Muscle of leg (tissue), 11 donors: ENCODE results near the gene EIF4E2. TPM values are rescaled to one million over a fixed set of nuclear protein-coding genes. Genes with fewer than 3 reads are reported as not detected.

Experiments used
- DNase-seq: peaks from one replicate; pipeline ENCODE4 v3.0.0; 2013
- H3K27ac ChIP-seq: one replicate; pipeline ENCODE4 v1.5.1; 2013; ENCODE audit warnings: mild to moderate bottlenecking, low read length, control low read depth
- H3K27me3 ChIP-seq: one replicate; pipeline ENCODE4 v1.6.1; 2013; ENCODE audit warnings: low read length; ENCODE audit not compliant: control insufficient read depth, insufficient read depth
- H3K36me3 ChIP-seq: one replicate; pipeline ENCODE4 v1.6.1; 2013; ENCODE audit warnings: low read length; ENCODE audit not compliant: control insufficient read depth, insufficient read depth
- H3K4me1 ChIP-seq: one replicate; pipeline ENCODE4 v1.6.1; 2013; ENCODE audit warnings: low read length; ENCODE audit not compliant: control insufficient read depth, insufficient read depth
- H3K4me3 ChIP-seq: one replicate; pipeline ENCODE4 v1.5.1; 2013; ENCODE audit warnings: low read length, control low read depth
- H3K9me3 ChIP-seq: replicated peaks from 2 replicates; pipeline ENCODE4 v1.6.1; 2013; ENCODE audit warnings: low read depth, low read length; ENCODE audit not compliant: control insufficient read depth
- WGBS: methylation state at CpG from one replicate; pipeline ENCODE4 v1.1.5; 2013; ENCODE audit warnings: missing lambda C conversion rate; ENCODE audit not compliant: insufficient coverage; 5-methylcytosine and 5-hydroxymethylcytosine counted together
- polyA plus RNA-seq, 8 donors: library from polyadenylated mRNA; unstranded; fragments of 120-200 nt; gene quantifications; one replicate each; pipeline versions ENCODE4 v1.2.1 to v1.2.3, GENCODE V29; 2013; ENCODE audit warnings: inconsistent platforms in 1 of 8, low replicate concordance in 1 of 8; ENCODE audit not compliant: insufficient read length in 8 of 8, insufficient read depth in 1 of 8
- total RNA-seq: library from RNA; stranded (reverse); fragments of 120-200 nt; gene quantifications from one replicate; pipeline ENCODE4 v1.2.4, GENCODE V29; 2013

Gene EIF4E2
- total and polyA plus RNA-seq, 9 donors: 105 to 135 (median 117) TPM

- no peaks in the 10 kb centered on the region for H3K9me3 ChIP-seq
- WGBS: 92% methylated on average over 15 of the region's 17 CpGs
Measured at GRCh38 chr2:232607011-232607410, 56.5 kb downstream of the EIF4E2 start.

DNA sequence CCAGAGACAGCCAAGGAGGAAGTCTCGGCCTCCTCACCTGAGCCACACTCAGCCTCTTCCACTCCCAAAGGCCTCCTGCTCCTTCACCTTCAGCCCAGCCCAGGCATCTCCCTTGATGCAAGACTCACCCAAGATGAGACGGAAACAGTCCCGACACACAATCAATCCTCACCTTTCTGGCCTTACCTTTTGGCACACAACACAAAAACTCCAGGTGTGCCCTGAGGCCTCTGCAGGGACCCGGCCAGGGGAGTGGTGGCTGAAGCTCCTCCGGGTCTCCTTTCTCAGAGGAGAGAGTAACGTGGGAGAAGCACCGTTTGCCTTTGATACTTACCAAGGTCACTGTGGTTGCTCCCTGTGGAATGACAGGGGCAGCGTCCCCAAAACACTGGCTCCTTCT, 59.1 kb downstream of the EIF4E2 start:
- Histone ChIP-seq H3K4me3 (no peak overlapping the region), H3K27ac (no peak overlapping the region), H3K4me1 (no peaks in the 10 kb centered on the region), H3K36me3 (no peaks in the 10 kb centered on the region), H3K27me3 (no peaks in the 10 kb centered on the region), H3K9me3 (no peaks in the 10 kb centered on the region)
- WGBS: 67% methylated on average over 3 of the region's 8 CpGs
- DNase-seq: no peak

More at GRCh38 chr2:232607011-232607410, 56.5 kb downstream of the EIF4E2 start:
- Histone ChIP-seq H3K4me3 (no peak overlapping the region), H3K27ac (no peak overlapping the region), H3K4me1 (no peaks in the 10 kb centered on the region), H3K27me3 (peaks cover 3% of the 10 kb centered on the region), H3K36me3 (no peaks in the 10 kb centered on the region)
- DNase-seq: no peak

GRCh38 chr2:232610081-232610480, 59.6 kb downstream of the EIF4E2 start:
- no peaks in the 10 kb centered on the region for H3K4me1 ChIP-seq
- H3K27ac ChIP-seq: no peak overlapping the region
- H3K27me3 ChIP-seq: no peaks in the 10 kb centered on the region
- no peaks in the 10 kb centered on the region for H3K9me3 ChIP-seq
- no peaks in the 10 kb centered on the region for H3K36me3 ChIP-seq
- H3K4me3 ChIP-seq: no peak overlapping the region
- no peak for DNase-seq
- WGBS: 75% methylated on average over 1 of the region's 3 CpGs

- Histone ChIP-seq H3K36me3 (no peaks in the 10 kb centered on the region), H3K27ac (no peak overlapping the region), H3K4me1 (no peaks in the 10 kb centered on the region), H3K9me3 (no peaks in the 10 kb centered on the region), H3K27me3 (no peaks in the 10 kb centered on the region), H3K4me3 (no peak overlapping the region)
- 77% methylated on average over 6 of the region's 6 CpGs for WGBS
- no peak for DNase-seq
Measured at GRCh38 chr2:232611061-232611460, 60.6 kb downstream of the EIF4E2 start.

GRCh38 chr2:232611559-232612218, 61.2 kb downstream of the EIF4E2 start:
- no peak for DNase-seq
- no peak overlapping the region for H3K4me3 ChIP-seq
- 40% methylated on average over 9 of the region's 9 CpGs for WGBS
- H3K27me3 ChIP-seq: no peaks in the 10 kb centered on the region
- no peaks in the 10 kb centered on the region for H3K36me3 ChIP-seq
- H3K4me1 ChIP-seq: no peaks in the 10 kb centered on the region
- H3K27ac ChIP-seq: no peak overlapping the region
- no peaks in the 10 kb centered on the region for H3K9me3 ChIP-seq

DNA sequence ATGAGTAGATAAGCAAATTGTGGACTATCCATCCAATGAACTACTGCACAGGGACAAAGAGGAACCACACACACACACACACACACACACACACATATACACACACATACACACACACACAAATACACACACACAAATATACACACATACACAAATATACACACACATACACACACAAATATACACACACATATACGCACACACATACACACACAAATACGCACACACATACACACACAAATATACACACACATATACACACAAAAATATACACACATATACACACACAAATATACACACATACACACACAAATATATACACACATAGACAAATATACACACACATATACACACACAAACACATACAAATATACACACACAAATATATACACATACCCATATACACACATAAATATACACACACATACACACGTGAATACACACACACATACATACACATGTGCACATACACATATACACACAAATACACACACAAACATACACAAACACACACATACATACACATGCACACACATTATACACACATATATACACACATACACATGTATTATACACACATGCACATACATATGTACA, 63.1 kb downstream of the EIF4E2 start:
- 79% methylated on average over 3 of the region's 3 CpGs for WGBS
- H3K36me3 ChIP-seq: no peaks in the 10 kb centered on the region
- no peak for DNase-seq
- no peak overlapping the region for H3K27ac ChIP-seq
- H3K9me3 ChIP-seq: no peaks in the 10 kb centered on the region
- no peaks in the 10 kb centered on the region for H3K4me1 ChIP-seq
- no peaks in the 10 kb centered on the region for H3K27me3 ChIP-seq
- no peak overlapping the region for H3K4me3 ChIP-seq

DNA sequence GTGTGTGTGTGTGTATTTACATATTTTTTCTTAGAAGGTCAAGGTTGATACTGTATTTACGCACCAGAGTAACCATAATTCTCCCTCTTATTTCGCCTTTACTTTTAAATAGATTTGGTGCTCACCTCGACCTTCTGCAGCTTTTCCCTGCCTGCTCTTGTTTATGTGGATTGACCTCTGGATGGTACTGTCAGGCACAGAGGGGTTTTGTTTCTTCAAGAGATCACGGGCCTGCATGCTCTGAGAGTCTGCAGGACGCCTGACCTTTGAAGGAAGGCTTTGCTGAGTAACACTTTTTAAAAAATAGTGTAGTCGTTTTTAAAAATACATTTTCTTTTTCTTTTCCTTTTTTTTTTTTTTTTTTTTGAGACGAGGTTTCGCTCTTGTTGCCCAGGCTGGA, 64.8 kb downstream of the EIF4E2 start:
- Histone ChIP-seq H3K9me3 (no peaks in the 10 kb centered on the region), H3K27me3 (no peaks in the 10 kb centered on the region), H3K36me3 (no peaks in the 10 kb centered on the region), H3K27ac (no peak overlapping the region), H3K4me1 (no peaks in the 10 kb centered on the region), H3K4me3 (no peak overlapping the region)
- no peak for DNase-seq
- WGBS: no CpG with 5 or more reads among the region's 8 CpGs

Other genes starting within 250 kb of the EIF4E2 start
- 0.09 TPM for gene ALPP, start 171.9 kb upstream of the EIF4E2 start, total RNA-seq
- under 1 TPM in 1 of 8 donors, not detected in 7; 0.30 TPM for gene ALPP, start 171.9 kb upstream of the EIF4E2 start, polyA plus RNA-seq
- gene ALPG, start 143.8 kb upstream of the EIF4E2 start, total RNA-seq: not detected
- gene ALPG, start 143.8 kb upstream of the EIF4E2 start, polyA plus RNA-seq: not detected
- gene ALPI, start 94.5 kb upstream of the EIF4E2 start, total RNA-seq: not detected
- 1 to 10 TPM in 1 of 8 donors, under 1 TPM in 1, not detected in 6; 0.63 to 3.7 TPM for gene ALPI, start 94.5 kb upstream of the EIF4E2 start, polyA plus RNA-seq
- 0.31 TPM for gene ECEL1, start 62.9 kb upstream of the EIF4E2 start, total RNA-seq
- gene ECEL1, start 62.9 kb upstream of the EIF4E2 start, polyA plus RNA-seq: under 1 TPM; 0.18 to 0.45 (median 0.33) TPM
- gene PRSS56, start 30.3 kb upstream of the EIF4E2 start, total RNA-seq: 2.6 TPM
- 1 to 10 TPM; 1.7 to 2.5 (median 2.1) TPM for gene PRSS56, start 30.3 kb upstream of the EIF4E2 start, polyA plus RNA-seq
- 83.7 TPM for gene CHRND, start 24.5 kb upstream of the EIF4E2 start, total RNA-seq
- gene CHRND, start 24.5 kb upstream of the EIF4E2 start, polyA plus RNA-seq: 100 to 1,000 TPM; 118 to 163 (median 139) TPM
- 77.7 TPM for gene CHRNG, start 11.0 kb upstream of the EIF4E2 start, total RNA-seq
- gene CHRNG, start 11.0 kb upstream of the EIF4E2 start, polyA plus RNA-seq: 100 to 1,000 TPM in 4 of 8 donors, 10 to 100 TPM in 4; 75.0 to 165 (median 105) TPM
- 5.1 TPM for gene TIGD1, start 132 bp upstream of the EIF4E2 start, total RNA-seq
- gene TIGD1, start 132 bp upstream of the EIF4E2 start, polyA plus RNA-seq: 1 to 10 TPM; 5.2 to 7.6 (median 6.2) TPM
- gene EFHD1, start 82.9 kb downstream of the EIF4E2 start, total RNA-seq: 7.0 TPM
- gene EFHD1, start 82.9 kb downstream of the EIF4E2 start, polyA plus RNA-seq: 10 to 100 TPM; 20.1 to 39.6 (median 28.1) TPM
- 49.4 TPM for gene GIGYF2, start 146.6 kb downstream of the EIF4E2 start, total RNA-seq
- gene GIGYF2, start 146.6 kb downstream of the EIF4E2 start, polyA plus RNA-seq: 10 to 100 TPM; 26.4 to 48.2 (median 40.8) TPM
- gene KCNJ13, start 225.9 kb downstream of the EIF4E2 start, total RNA-seq: not detected
- under 1 TPM in 7 of 8 donors, not detected in 1; 0.12 to 0.90 (median 0.20) TPM for gene KCNJ13, start 225.9 kb downstream of the EIF4E2 start, polyA plus RNA-seq